OCI-LY7 (cell line): ENCODE measurements around the gene PUM1. TPM values are rescaled to one million over a fixed set of nuclear protein-coding genes. Genes with fewer than 3 reads are reported as not detected.

Source experiments
- BruUV-seq: library from RNA; stranded (reverse); fragments of 400-500 nt; replicated peaks from 2 replicates; lab custom pipeline; 2021; lab: Mats Ljungman, UMichigan
- CTCF ChIA-PET: fragments of 300-600 bp; sonication (Branson Sonifier 250); formaldehyde crosslinking; loops from one replicate; lab custom pipeline; 2022; ENCODE audit warnings: antibody characterized with exemption; ENCODE audit not compliant: unreplicated experiment; lab: Charles Lee
- POLR2A ChIA-PET: fragments of 300-600 bp; sonication (Branson Sonifier 250); formaldehyde crosslinking; loops from one replicate; lab custom pipeline; 2022; ENCODE audit warnings: antibody characterized with exemption; lab: Charles Lee
- DNase-seq: peaks from one replicate; pipeline ENCODE4 v3.0.0-alpha.2; 2015; ENCODE audit warnings: low spot score
- H2AFZ ChIP-seq: fragments of 200-600 bp; sonication (generic), shearing (Covaris generic); 2 replicates; pipeline ENCODE4 v1.6.1; 2014; ENCODE audit warnings: mild to moderate bottlenecking, antibody characterized with exemption, low read length, moderate library complexity
- H3K27ac ChIP-seq: fragments of 200-600 bp; sonication (generic); 2 replicates; pipeline ENCODE4 v1.5.1; 2014; ENCODE audit warnings: mixed run types, low read depth, mild to moderate bottlenecking, moderate library complexity, low read length, inconsistent platforms; ENCODE audit not compliant: poor library complexity, severe bottlenecking
- H3K36me3 ChIP-seq: fragments of 200-600 bp; sonication (generic); 2 replicates; pipeline ENCODE4 v1.6.1; 2014; ENCODE audit warnings: mild to moderate bottlenecking, antibody characterized with exemption, low read length, moderate library complexity, mixed read lengths; ENCODE audit not compliant: insufficient read depth
- H3K4me1 ChIP-seq: fragments of 200-600 bp; sonication (generic); 2 replicates; pipeline ENCODE4 v1.5.1; 2014; ENCODE audit warnings: mild to moderate bottlenecking, low read length; ENCODE audit not compliant: insufficient read depth, poor library complexity, severe bottlenecking
- H3K4me2 ChIP-seq: fragments of 200-600 bp; sonication (generic); 2 replicates; pipeline ENCODE4 v1.6.1; 2014; ENCODE audit warnings: mild to moderate bottlenecking, low read length
- H3K4me3 ChIP-seq: fragments of 200-600 bp; sonication (generic); 2 replicates; pipeline ENCODE4 v1.5.1; 2014; ENCODE audit warnings: mild to moderate bottlenecking, low read depth, low read length; ENCODE audit not compliant: poor library complexity, severe bottlenecking
- H3K79me2 ChIP-seq: fragments of 200-600 bp; sonication (generic); 2 replicates; pipeline ENCODE4 v1.6.1; 2016; ENCODE audit warnings: low read depth, mild to moderate bottlenecking, low read length, moderate library complexity, mixed read lengths; ENCODE audit not compliant: insufficient read depth
- H3K9me2 ChIP-seq: fragments of 200-600 bp; sonication (generic); 2 replicates; pipeline ENCODE4 v1.6.1; 2016; ENCODE audit warnings: mild to moderate bottlenecking, low read length, mixed read lengths; ENCODE audit not compliant: insufficient read depth
- H3K9me3 ChIP-seq: fragments of 200-600 bp; sonication (generic); 2 replicates; pipeline ENCODE4 v1.6.1; 2014; ENCODE audit warnings: mild to moderate bottlenecking, mixed run types, low read length, mixed read lengths
- H4K20me1 ChIP-seq: fragments of 200-600 bp; sonication (generic); 2 replicates; pipeline ENCODE4 v1.6.1; 2014; ENCODE audit warnings: mild to moderate bottlenecking, antibody characterized with exemption, low read length, moderate library complexity, mixed read lengths; ENCODE audit not compliant: insufficient read depth
- CTCF ChIP-seq: fragments of 200-600 bp; sonication (generic); conservative IDR thresholded peaks from 2 replicates; pipeline ENCODE4 v1.5.1; 2014; ENCODE audit warnings: mild to moderate bottlenecking, antibody characterized with exemption, low read length, moderate library complexity, mixed read lengths
- EZH2phosphoT487 ChIP-seq: fragments of 200-600 bp; sonication (generic); IDR thresholded peaks from 2 replicates; pipeline ENCODE4 v1.6.1; 2018; ENCODE audit warnings: low read depth, borderline replicate concordance, mild to moderate bottlenecking, mixed run types, antibody characterized with exemption, low read length, moderate library complexity, mixed read lengths
- intact Hi-C: fragments of 100-400 bp; cut with micrococcal nuclease; formaldehyde crosslinking; loops from one replicate; pipeline ENCODE4 v1.10.0; 2022; ENCODE audit not compliant: unreplicated experiment
- total RNA-seq, 2 experiments: library from RNA; depleted of rRNA in 1 of 2; stranded (reverse); fragments of >200 nt in 1 of 2; shearing (Covaris generic) in 1 of 2; gene quantifications; 2 replicates each; pipeline ENCODE4 v1.2.3, GENCODE V29; 2014 to 2022

PUM1 gene
- total RNA-seq, 2 experiments from 2014 or later: 52.0 to 97.5 TPM

GRCh38 chr1:30914587-30914922, 151.0 kb downstream of the PUM1 start:
- Histone ChIP-seq H3K27ac (no peak overlapping the region), H3K79me2 (no peaks in the 10 kb centered on the region), H3K4me2 (no peak overlapping the region), H4K20me1 (no peaks in the 10 kb centered on the region), H2AFZ (no peak overlapping the region), H3K9me3 (no peaks in the 10 kb centered on the region), H3K9me2 (no peaks in the 10 kb centered on the region), H3K36me3 (no peaks in the 10 kb centered on the region), H3K4me3 (no peak overlapping the region), H3K4me1 (peaks cover 5% of the 10 kb centered on the region)
- CTCF ChIA-PET: interaction anchor here (1.3 to 1.4 kb wide), 2 partner anchors 113 to 132 kb away, joined by 3 to 4 read pairs; no protein-coding TSS in a partner anchor
- no peak for TF ChIP-seq CTCF
- no peak for TF ChIP-seq EZH2phosphoT487
- DNase-seq: no peak
- POLR2A ChIA-PET: no interaction called here
- intact Hi-C loops: no loop called here
- no TSS peak for BruUV-seq

- intact Hi-C loops: no loop called here
- Histone ChIP-seq H3K4me3 (no peak overlapping the region), H4K20me1 (no peaks in the 10 kb centered on the region), H3K9me2 (no peaks in the 10 kb centered on the region), H3K79me2 (no peaks in the 10 kb centered on the region), H3K4me2 (no peak overlapping the region), H3K36me3 (no peaks in the 10 kb centered on the region), H3K27ac (no peak overlapping the region), H2AFZ (no peak overlapping the region), H3K4me1 (peaks cover 5% of the 10 kb centered on the region), H3K9me3 (no peaks in the 10 kb centered on the region)
- CTCF ChIA-PET: interaction anchor here (0.6 to 3.7 kb wide), 6 partner anchors 16 to 193 kb away, joined by 3 to 18 read pairs (median 4); no protein-coding TSS in a partner anchor
- no TSS peak for BruUV-seq
- POLR2A ChIA-PET: no interaction called here
- no peak for TF ChIP-seq EZH2phosphoT487
- no peak for DNase-seq
These were observed 152.4 kb downstream of the PUM1 start for GRCh38 chr1:30912913-30913652.

GRCh38 chr1:30912224-30912623, 153.3 kb downstream of the PUM1 start:
- Histone ChIP-seq H3K4me3 (no peak overlapping the region), H3K4me1 (peaks cover 5% of the 10 kb centered on the region), H3K36me3 (no peaks in the 10 kb centered on the region), H3K4me2 (no peak overlapping the region), H3K79me2 (no peaks in the 10 kb centered on the region), H3K9me2 (no peaks in the 10 kb centered on the region), H2AFZ (no peak overlapping the region), H3K9me3 (no peaks in the 10 kb centered on the region), H4K20me1 (no peaks in the 10 kb centered on the region), H3K27ac (no peak overlapping the region)
- ChIA-PET CTCF (interaction anchor here (1.2 to 3.7 kb wide), 2 partner anchors 110 to 192 kb away, joined by 3 to 18 read pairs; no protein-coding TSS in a partner anchor), POLR2A (no interaction called here)
- DNase-seq: no peak
- BruUV-seq: no TSS peak
- TF ChIP-seq CTCF (no peak), EZH2phosphoT487 (no peak)
- intact Hi-C loops: no loop called here
